Duodenal mucosa (tissue), 2 donors: ENCODE results near the gene CEP44.
"Not testable (repeated sequence)": the region's sequence is repeated elsewhere in the genome, so short reads cannot be mapped to it uniquely, and the experiment has no call there.

Experiments
- H3K27ac ChIP-seq: one replicate; pipeline ENCODE4 v1.7.0; 2013; ENCODE audit warnings: low read depth, low read length
- H3K27me3 ChIP-seq, 2 donors: one replicate each; pipeline ENCODE4 v1.7.0; 2013; ENCODE audit warnings: low read length in 2 of 2, control low read depth in 1 of 2; ENCODE audit not compliant: insufficient read depth in 2 of 2, control insufficient read depth in 1 of 2
- H3K36me3 ChIP-seq, 2 donors: one replicate each; pipeline ENCODE4 v1.7.0; 2013; ENCODE audit warnings: low read length in 2 of 2, control low read depth in 1 of 2; ENCODE audit not compliant: insufficient read depth in 2 of 2, control insufficient read depth in 1 of 2
- H3K4me1 ChIP-seq, 2 donors: one replicate each; pipeline ENCODE4 v1.7.0; 2013; ENCODE audit warnings: low read length in 2 of 2, control low read depth in 1 of 2; ENCODE audit not compliant: insufficient read depth in 2 of 2, control insufficient read depth in 1 of 2
- H3K4me3 ChIP-seq, 2 donors: one replicate each; pipeline ENCODE4 v1.7.0; 2013; ENCODE audit warnings: low read length in 2 of 2, low read depth in 1 of 2
- H3K9ac ChIP-seq, 2 donors: one replicate each; pipeline ENCODE4 v1.7.0; 2013; ENCODE audit warnings: low read length in 2 of 2, low read depth in 1 of 2
- H3K9me3 ChIP-seq, 2 donors: one replicate each; pipeline ENCODE4 v1.7.0; 2013; ENCODE audit warnings: low read length in 2 of 2, control low read depth in 1 of 2; ENCODE audit not compliant: control insufficient read depth in 1 of 2

The CEP44 gene

GRCh38 chr4:174256277-174256713 lies 27.4 kb upstream of the CEP44 start:
- H3K9me3 ChIP-seq, result no peaks in the 10 kb centered on the region
- H3K27ac ChIP-seq, result no peak overlapping the region
- no peak overlapping the region for H3K4me3 ChIP-seq
- no peaks in the 10 kb centered on the region for H3K27me3 ChIP-seq
- H3K4me1 ChIP-seq, result peaks cover 3 to 8% of the 10 kb centered on the region in 2 donors
- no peak overlapping the region for H3K9ac ChIP-seq
- H3K36me3 ChIP-seq, result peaks cover 3 to 5% of the 10 kb centered on the region in 2 donors

GRCh38 chr4:174259580-174259979 lies 24.1 kb upstream of the CEP44 start:
- Histone ChIP-seq H3K27ac (no peak overlapping the region), H3K9me3 (no peaks in the 10 kb centered on the region), H3K4me1 (peaks cover 3 to 8% of the 10 kb centered on the region in 2 donors), H3K4me3 (no peak overlapping the region), H3K36me3 (peaks cover 3 to 11% of the 10 kb centered on the region in 2 donors), H3K9ac (no peak overlapping the region), H3K27me3 (no peaks in the 10 kb centered on the region)

- H3K27me3 ChIP-seq, result no peaks in the 10 kb centered on the region
- H3K36me3 ChIP-seq, result peaks cover 3 to 11% of the 10 kb centered on the region in 2 donors
- H3K27ac ChIP-seq, result no peak overlapping the region
- no peaks in the 10 kb centered on the region for H3K9me3 ChIP-seq
- no peak overlapping the region for H3K4me3 ChIP-seq
- H3K4me1 ChIP-seq, result peaks cover 3 to 8% of the 10 kb centered on the region in 2 donors
- H3K9ac ChIP-seq, result no peak overlapping the region
Measured at GRCh38 chr4:174260099-174260498, 23.6 kb upstream of the CEP44 start.

DNA sequence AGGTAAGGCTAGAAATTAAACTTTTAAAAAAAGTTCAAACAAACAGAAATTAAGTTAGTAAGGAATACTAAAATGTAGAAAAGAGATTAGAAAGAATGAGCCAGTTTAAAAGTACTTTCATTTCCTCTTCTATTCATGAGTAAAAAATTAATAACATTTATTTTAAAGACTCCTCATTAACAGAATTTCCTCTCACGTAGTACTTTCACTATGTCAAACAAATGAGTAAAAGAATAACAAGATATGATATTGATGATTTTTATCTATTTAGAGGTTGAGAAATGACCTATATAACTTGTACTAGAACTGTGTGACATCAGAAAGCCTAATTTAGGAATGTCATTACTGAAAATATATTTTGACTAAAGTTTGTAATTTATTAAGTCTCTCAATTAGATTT lies 22.3 kb upstream of the CEP44 start:
- not testable (repeated sequence) for H3K27ac ChIP-seq, H3K4me3 ChIP-seq, H3K4me1 ChIP-seq, H3K27me3 ChIP-seq, H3K9me3 ChIP-seq, H3K9ac ChIP-seq
- peaks cover 0 to 11% of the 10 kb centered on the region in 2 donors for H3K36me3 ChIP-seq

GRCh38 chr4:174262624-174263444 lies 20.9 kb upstream of the CEP44 start:
- H3K9me3 ChIP-seq, result no peaks in the 10 kb centered on the region
- no peak overlapping the region for H3K27ac ChIP-seq
- H3K36me3 ChIP-seq, result peaks cover 0 to 11% of the 10 kb centered on the region in 2 donors
- no peak overlapping the region for H3K9ac ChIP-seq
- H3K27me3 ChIP-seq, result no peaks in the 10 kb centered on the region
- peaks cover 3 to 8% of the 10 kb centered on the region in 2 donors for H3K4me1 ChIP-seq
- H3K4me3 ChIP-seq, result no peak overlapping the region

DNA sequence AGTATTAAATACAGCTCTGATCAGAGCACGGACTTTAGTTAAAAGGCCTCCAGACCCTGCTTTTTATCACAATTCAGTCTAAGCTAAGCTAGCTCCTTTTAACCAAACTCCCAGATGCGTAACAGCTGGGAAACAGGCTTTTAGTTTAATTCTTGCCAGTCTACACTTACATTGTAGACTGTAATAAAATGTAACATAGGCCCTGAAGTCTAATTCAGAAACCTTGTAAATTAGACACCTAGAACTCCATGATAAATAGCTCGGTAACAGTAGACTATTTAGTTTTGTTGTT lies 20.3 kb upstream of the CEP44 start:
- H3K9me3 ChIP-seq, result no peaks in the 10 kb centered on the region
- peaks cover 0 to 6% of the 10 kb centered on the region in 2 donors for H3K36me3 ChIP-seq
- no peaks in the 10 kb centered on the region for H3K27me3 ChIP-seq
- no peak overlapping the region for H3K4me3 ChIP-seq
- peaks cover 3 to 8% of the 10 kb centered on the region in 2 donors for H3K4me1 ChIP-seq
- H3K9ac ChIP-seq, result no peak overlapping the region
- no peak overlapping the region for H3K27ac ChIP-seq

DNA sequence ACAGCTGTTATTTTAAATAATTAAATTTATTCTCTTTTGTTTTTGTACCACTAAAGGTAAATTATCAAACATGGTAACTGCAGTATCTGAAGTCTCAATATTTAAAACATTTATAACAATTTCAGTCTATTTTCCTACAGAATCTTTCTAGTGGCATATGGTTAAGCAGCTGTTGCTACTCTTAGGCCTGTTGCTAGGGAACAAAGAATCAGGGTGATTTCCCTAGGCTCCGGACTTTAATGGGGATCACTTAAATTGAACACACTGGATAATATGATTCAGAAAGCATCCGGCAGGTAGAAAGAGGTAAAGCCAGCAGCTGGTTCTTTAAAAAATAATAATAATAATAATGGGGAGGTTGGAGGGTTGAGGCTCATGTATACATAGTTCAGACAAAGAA lies 17.8 kb upstream of the CEP44 start:
- H3K27me3 ChIP-seq, result no peaks in the 10 kb centered on the region
- no peak overlapping the region for H3K9ac ChIP-seq
- no peaks in the 10 kb centered on the region for H3K9me3 ChIP-seq

DNA sequence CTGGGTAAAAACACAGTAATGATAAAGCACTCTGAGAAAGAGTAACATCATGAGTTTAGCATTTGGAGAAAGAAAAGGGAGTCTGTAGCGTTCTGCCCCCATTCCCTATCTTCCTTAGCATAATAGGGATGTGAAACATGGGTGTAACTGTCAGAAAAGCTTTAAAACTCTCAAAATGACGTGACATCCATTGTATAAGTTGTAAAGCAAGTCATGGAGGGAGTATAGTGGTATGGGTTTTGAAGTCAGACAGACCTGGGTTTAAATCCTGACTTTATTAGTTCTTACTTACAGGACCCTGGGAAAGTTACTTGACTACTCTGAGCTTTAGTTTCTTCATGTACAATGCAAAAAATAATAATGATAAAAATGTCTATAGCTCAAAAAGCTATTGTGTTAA lies 17.3 kb upstream of the CEP44 start:
- no peak overlapping the region for H3K4me3 ChIP-seq
- no peaks in the 10 kb centered on the region for H3K9me3 ChIP-seq
- H3K27ac ChIP-seq, result no peak overlapping the region

More for the DNA sequence above, 17.8 kb upstream of the CEP44 start:
- Histone ChIP-seq H3K4me1 (no peaks in the 10 kb centered on the region), H3K4me3 (no peak overlapping the region), H3K27ac (no peak overlapping the region), H3K36me3 (peaks cover 3 to 6% of the 10 kb centered on the region in 2 donors)

DNA sequence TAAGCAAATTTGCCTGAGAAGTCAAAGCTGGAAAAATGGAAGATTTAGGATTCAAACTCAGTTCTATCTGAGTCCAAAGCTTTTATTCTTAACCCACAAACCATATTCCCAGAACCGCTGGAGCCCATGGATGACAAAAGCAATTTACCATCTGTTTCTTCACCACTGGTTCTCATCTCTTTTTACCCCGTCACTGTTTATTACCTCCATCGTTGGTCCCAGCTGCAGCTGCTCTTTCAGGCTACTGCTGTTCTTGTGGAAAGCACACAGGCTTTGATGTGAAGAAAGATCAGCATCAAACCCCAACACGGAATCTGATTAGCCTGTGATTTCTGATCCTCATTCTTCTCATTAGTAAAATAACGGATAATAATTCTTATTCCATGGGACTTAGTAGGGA lies 9.8 kb upstream of the CEP44 start:
- H3K36me3 ChIP-seq, result no peaks in the 10 kb centered on the region
- H3K4me3 ChIP-seq, result no peak overlapping the region
- no peaks in the 10 kb centered on the region for H3K27me3 ChIP-seq
- H3K4me1 ChIP-seq, result no peaks in the 10 kb centered on the region
- no peak overlapping the region for H3K9ac ChIP-seq
- H3K9me3 ChIP-seq, result no peaks in the 10 kb centered on the region
- no peak overlapping the region for H3K27ac ChIP-seq

More for the DNA sequence above, 17.3 kb upstream of the CEP44 start:
- Histone ChIP-seq H3K4me1 (no peaks in the 10 kb centered on the region), H3K9ac (no peak overlapping the region), H3K27me3 (no peaks in the 10 kb centered on the region), H3K36me3 (peaks cover 3 to 6% of the 10 kb centered on the region in 2 donors)

DNA sequence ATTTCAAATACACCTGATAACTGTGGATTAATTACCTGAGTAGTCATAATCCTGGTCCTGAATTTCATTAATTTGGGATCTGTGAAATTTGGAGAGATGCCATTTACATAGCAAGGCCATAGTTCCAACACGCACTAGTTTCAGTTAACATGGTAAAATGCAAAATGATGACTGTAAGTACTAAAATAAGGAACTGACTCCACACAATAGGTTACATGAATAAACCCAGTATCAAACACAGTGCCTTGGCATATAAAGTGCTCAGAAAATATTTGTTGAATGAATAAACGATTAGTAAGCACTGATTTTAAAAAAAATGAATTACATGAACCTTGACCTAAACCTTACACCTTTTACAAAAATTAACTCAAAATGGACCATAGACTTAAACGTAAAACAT lies 9.3 kb upstream of the CEP44 start:
- Histone ChIP-seq H3K27ac (no peak overlapping the region), H3K9me3 (no peaks in the 10 kb centered on the region), H3K4me3 (no peak overlapping the region), H3K27me3 (no peaks in the 10 kb centered on the region), H3K36me3 (no peaks in the 10 kb centered on the region), H3K4me1 (no peaks in the 10 kb centered on the region), H3K9ac (no peak overlapping the region)
